IMR-90 (cell line): Measurements from ENCODE around the gene CLCN6. TPM values are rescaled to one million over a fixed set of nuclear protein-coding genes. Genes with fewer than 3 reads are reported as not detected.

Experiments used
- ATAC-seq: fragments of 200-7000 bp; cut with Tn5 transposase; 2 replicates; pipeline ENCODE4 v1.9.1; 2020; ENCODE audit warnings: low read depth, mild to moderate bottlenecking, moderate library complexity
- BruUV-seq: library from RNA; stranded (reverse); fragments of 400-500 nt; replicated peaks from 2 replicates; lab custom pipeline; 2021; lab: Mats Ljungman, UMichigan
- CTCF ChIA-PET: fragments of 300-600 bp; formaldehyde crosslinking; extraction: SDS; loops from one replicate; lab custom pipeline; 2021; ENCODE audit warnings: antibody characterized with exemption; lab: Yijun Ruan, JAX
- POLR2A ChIA-PET: fragments of 300-600 bp; sonication (Branson Sonifier 250); formaldehyde crosslinking; loops from one replicate; lab custom pipeline; 2022; ENCODE audit warnings: antibody characterized with exemption; ENCODE audit not compliant: unreplicated experiment; lab: Charles Lee
- DNase-seq: peaks from one replicate; pipeline ENCODE4 v3.0.0; 2013
- H2AFZ ChIP-seq: replicated peaks from 2 replicates; pipeline ENCODE3; 2013; ENCODE audit warnings: low read length, mild to moderate bottlenecking; ENCODE audit not compliant: poor library complexity
- H2AK5ac ChIP-seq: 2 replicates; pipeline ENCODE4 v1.6.1; 2013; ENCODE audit warnings: low read depth, low read length, inconsistent platforms
- H2AK9ac ChIP-seq: replicated peaks from 2 replicates; pipeline ENCODE3; 2013; ENCODE audit warnings: mild to moderate bottlenecking, low read depth, low read length, moderate library complexity; ENCODE audit not compliant: poor library complexity
- H2BK120ac ChIP-seq: 2 replicates; pipeline ENCODE4 v1.6.1; 2013; ENCODE audit warnings: low read depth, low read length, inconsistent platforms
- H2BK15ac ChIP-seq: 3 replicates; pipeline ENCODE4 v1.6.1; 2013; ENCODE audit warnings: low read depth, low read length, inconsistent platforms
- H2BK20ac ChIP-seq: 2 replicates; pipeline ENCODE4 v1.6.1; 2013; ENCODE audit warnings: low read depth, mild to moderate bottlenecking, inconsistent platforms, low read length, moderate library complexity
- H2BK5ac ChIP-seq: 2 replicates; pipeline ENCODE4 v1.6.1; 2013; ENCODE audit warnings: mild to moderate bottlenecking, low read depth, low read length, inconsistent platforms; ENCODE audit not compliant: poor library complexity, severe bottlenecking
- H3K14ac ChIP-seq: replicated peaks from 2 replicates; pipeline ENCODE4 v1.6.1; 2013; ENCODE audit warnings: low read depth, low read length, inconsistent platforms
- H3K18ac ChIP-seq: 2 replicates; pipeline ENCODE4 v1.6.1; 2013; ENCODE audit warnings: low read depth, low read length, control low read depth
- H3K23ac ChIP-seq: 2 replicates; pipeline ENCODE4 v1.6.1; 2013; ENCODE audit warnings: low read depth, low read length, inconsistent platforms
- H3K27ac ChIP-seq: 2 replicates; pipeline ENCODE4 v1.5.1; 2013; ENCODE audit warnings: mild to moderate bottlenecking, control low read depth, low read length; ENCODE audit not compliant: insufficient read depth
- H3K27me3 ChIP-seq: 2 replicates; pipeline ENCODE4 v1.6.1; 2013; ENCODE audit warnings: low read length; ENCODE audit not compliant: control insufficient read depth, insufficient read depth
- H3K36me3 ChIP-seq: 2 replicates; pipeline ENCODE4 v1.6.1; 2013; ENCODE audit warnings: low read length, mixed read lengths; ENCODE audit not compliant: control insufficient read depth, insufficient read depth
- H3K4ac ChIP-seq: 2 replicates; pipeline ENCODE4 v1.6.1; 2013; ENCODE audit warnings: low read depth, low read length, inconsistent platforms
- H3K4me1 ChIP-seq: 2 replicates; pipeline ENCODE4 v1.6.1; 2013; ENCODE audit warnings: low read length, mixed read lengths; ENCODE audit not compliant: control insufficient read depth, insufficient read depth
- H3K4me2 ChIP-seq: 2 replicates; pipeline ENCODE4 v1.6.1; 2013; ENCODE audit warnings: low read depth, mild to moderate bottlenecking, control low read depth, low read length, moderate library complexity
- H3K4me3 ChIP-seq: 2 replicates; pipeline ENCODE4 v1.5.1; 2013; ENCODE audit warnings: low read depth, mild to moderate bottlenecking, control low read depth, low read length, moderate library complexity; ENCODE audit not compliant: insufficient read depth
- H3K56ac ChIP-seq: 2 replicates; pipeline ENCODE4 v1.6.1; 2013; ENCODE audit warnings: low read length, inconsistent platforms; ENCODE audit not compliant: insufficient read depth; ENCODE audit errors: extremely low read depth
- H3K79me1 ChIP-seq, 2 experiments: 2 replicates each; pipeline ENCODE4 v1.6.1; 2013; ENCODE audit warnings: low read length in 2 of 2, inconsistent platforms in 1 of 2, low read depth in 1 of 2
- H3K9ac ChIP-seq: 2 replicates; pipeline ENCODE4 v1.6.1; 2013; ENCODE audit warnings: low read depth, low read length, control low read depth
- H3K9me1 ChIP-seq: 2 replicates; pipeline ENCODE4 v1.6.1; 2013; ENCODE audit warnings: low read length, inconsistent platforms; ENCODE audit not compliant: insufficient read depth
- H3K9me3 ChIP-seq: 2 replicates; pipeline ENCODE4 v1.6.1; 2013; ENCODE audit warnings: low read length; ENCODE audit not compliant: control insufficient read depth, insufficient read depth
- H4K20me1 ChIP-seq: 2 replicates; pipeline ENCODE4 v1.6.1; 2013; ENCODE audit warnings: low read length, inconsistent platforms; ENCODE audit not compliant: insufficient read depth
- H4K5ac ChIP-seq: 2 replicates; pipeline ENCODE4 v1.6.1; 2013; ENCODE audit warnings: mild to moderate bottlenecking, low read depth, low read length, control low read depth
- H4K8ac ChIP-seq, 2 experiments: 2 replicates each; pipeline ENCODE4 v1.6.1; 2013; ENCODE audit warnings: low read depth in 2 of 2, low read length in 2 of 2, control low read depth in 1 of 2, inconsistent platforms in 1 of 2
- H4K91ac ChIP-seq: 2 replicates; pipeline ENCODE4 v1.6.1; 2013; ENCODE audit warnings: low read depth, low read length, inconsistent platforms; ENCODE audit not compliant: insufficient read depth
- BHLHE40 ChIP-seq: fragments of 150-350 bp; IDR thresholded peaks from 2 replicates; pipeline ENCODE4 v1.6.1; 2016; ENCODE audit warnings: mild to moderate bottlenecking, low read depth, low read length
- CEBPB ChIP-seq: IDR thresholded peaks from 2 replicates; pipeline ENCODE4 v1.6.1; 2012; ENCODE audit warnings: low read depth, low read length, improper control_type of control experiment
- CHD1 ChIP-seq: IDR thresholded peaks from 2 replicates; pipeline ENCODE4 v1.6.1; 2012; ENCODE audit warnings: low read depth, low read length, improper control_type of control experiment
- CTCF ChIP-seq: conservative IDR thresholded peaks from 2 replicates; pipeline ENCODE4 v1.5.1; 2012; ENCODE audit warnings: mild to moderate bottlenecking, low read depth, low read length, improper control_type of control experiment
- ELK1 ChIP-seq: fragments of 150-350 bp; IDR thresholded peaks from 2 replicates; pipeline ENCODE4 v1.6.1; 2016; ENCODE audit warnings: low read depth, mild to moderate bottlenecking, low read length, moderate library complexity, borderline replicate concordance
- FOS ChIP-seq: fragments of 150-350 bp; IDR thresholded peaks from 2 replicates; pipeline ENCODE4 v1.6.1; 2016; ENCODE audit warnings: low read depth, low read length
- MAFK ChIP-seq: IDR thresholded peaks from 2 replicates; pipeline ENCODE4 v1.6.1; 2012; ENCODE audit warnings: low read depth, low read length, improper control_type of control experiment
- MAZ ChIP-seq: IDR thresholded peaks from 2 replicates; pipeline ENCODE4 v1.6.1; 2012; ENCODE audit warnings: low read depth, mild to moderate bottlenecking, low read length, improper control_type of control experiment, moderate library complexity, borderline replicate concordance
- MXI1 ChIP-seq: IDR thresholded peaks from 2 replicates; pipeline ENCODE4 v1.6.1; 2012; ENCODE audit warnings: low read depth, mild to moderate bottlenecking, low read length, moderate library complexity, borderline replicate concordance
- NFE2L2 ChIP-seq: fragments of 150-350 bp; IDR thresholded peaks from 2 replicates; pipeline ENCODE4 v1.6.1; 2016; ENCODE audit warnings: low read depth, mild to moderate bottlenecking, low read length
- POLR2A ChIP-seq: IDR thresholded peaks from 2 replicates; pipeline ENCODE4 v1.6.1; 2012; ENCODE audit warnings: mild to moderate bottlenecking, low read depth, low read length
- RAD21 ChIP-seq: IDR thresholded peaks from 2 replicates; pipeline ENCODE4 v1.6.1; 2012; ENCODE audit warnings: low read length, improper control_type of control experiment
- RCOR1 ChIP-seq: IDR thresholded peaks from 2 replicates; pipeline ENCODE4 v1.6.1; 2012; ENCODE audit warnings: mild to moderate bottlenecking, low read length, improper control_type of control experiment; ENCODE audit not compliant: insufficient replicate concordance
- RFX5 ChIP-seq: IDR thresholded peaks from 2 replicates; pipeline ENCODE4 v1.8.0; 2012; ENCODE audit warnings: low read depth, mild to moderate bottlenecking, low read length, moderate library complexity
- SMC3 ChIP-seq: fragments of 150-350 bp; IDR thresholded peaks from 2 replicates; pipeline ENCODE4 v1.6.1; 2016; ENCODE audit warnings: low read depth, mild to moderate bottlenecking, antibody characterized with exemption, low read length, moderate library complexity
- USF2 ChIP-seq: fragments of 150-350 bp; IDR thresholded peaks from 2 replicates; pipeline ENCODE4 v1.6.1; 2017; ENCODE audit warnings: mild to moderate bottlenecking, antibody characterized with exemption, low read length, low read depth
- WGBS, 2 experiments: methylation state at CpG; one replicate each; pipeline versions ENCODE4 v1.1.5 to v1.1.7; 2013; ENCODE audit warnings: missing lambda C conversion rate in 2 of 2; ENCODE audit not compliant: insufficient read length in 1 of 2; ENCODE audit errors: extremely low coverage in 2 of 2; 5-methylcytosine and 5-hydroxymethylcytosine counted together
- dilution Hi-C: fragments of 300-500 bp; cut with HindIII; formaldehyde crosslinking; loops from one replicate; pipeline ENCODE4 v1.14.3; 2018; ENCODE audit warnings: low sequenced_read_pairs; ENCODE audit not compliant: unreplicated experiment
- in situ Hi-C: fragments of 300-500 bp; cut with MboI; formaldehyde crosslinking; loops from 3 replicates; pipeline ENCODE4 v1.14.3; 2019; ENCODE audit warnings: low sequenced_read_pairs, inconsistent platforms, mixed read lengths
- intact Hi-C: fragments of 100-400 bp; cut with micrococcal nuclease; formaldehyde crosslinking; loops from 2 replicates; pipeline ENCODE4 v1.10.0; 2022
- polyA plus RNA-seq, 3 experiments: library from polyadenylated mRNA; depleted of rRNA; stranded (reverse); fragments of >200 nt; gene quantifications; 2 replicates each; pipeline ENCODE4 v1.2.3, GENCODE V29; 2012; ENCODE audit warnings: low replicate concordance in 1 of 3
- total RNA-seq: library from RNA; depleted of rRNA; stranded (reverse); fragments of >200 nt; gene quantifications from 2 replicates; pipeline ENCODE4 v1.2.3, GENCODE V29; 2012

The CLCN6 gene
- total and polyA plus RNA-seq, 2 of the 4 experiments (the other 2 are of a cell fraction), result 4.1 to 10.6 TPM

GRCh38 chr1:11874624-11875023 is 68.6 kb downstream of the CLCN6 start:
- TF ChIP-seq MAFK, result no peak
- TF ChIP-seq CTCF, result no peak
- no peak for TF ChIP-seq BHLHE40
- no peak for TF ChIP-seq USF2
- TF ChIP-seq ELK1, result no peak
- TF ChIP-seq POLR2A, result no peak
- no peak for TF ChIP-seq CHD1
- no peak for TF ChIP-seq SMC3
- no peak for TF ChIP-seq RCOR1
- TF ChIP-seq CEBPB, result no peak
- TF ChIP-seq FOS, result no peak
- no peak for TF ChIP-seq RFX5
- no peak for TF ChIP-seq MXI1
- no peak for TF ChIP-seq RAD21
- TF ChIP-seq MAZ, result no peak
- TF ChIP-seq NFE2L2, result no peak
- Histone ChIP-seq H2AFZ (no peak overlapping the region), H3K79me1 (no peaks in the 10 kb centered on the region), H2BK15ac (no peak overlapping the region), H2BK20ac (no peak overlapping the region), H3K9ac (no peak overlapping the region), H4K91ac (no peak overlapping the region), H2AK5ac (no peak overlapping the region), H2BK5ac (no peak overlapping the region), H3K4ac (no peak overlapping the region), H3K4me3 (no peak overlapping the region), H3K27me3 (peaks cover 64% of the 10 kb centered on the region), H3K9me1 (no peaks in the 10 kb centered on the region), H4K8ac (no peak overlapping the region), H3K56ac (no peak overlapping the region), H4K5ac (no peak overlapping the region), H4K20me1 (no peaks in the 10 kb centered on the region), H3K18ac (no peak overlapping the region), H2BK120ac (no peak overlapping the region), H3K14ac (no peak overlapping the region), H3K4me2 (no peak overlapping the region), H3K23ac (no peak overlapping the region), H3K4me1 (no peaks in the 10 kb centered on the region), H3K36me3 (no peaks in the 10 kb centered on the region), H3K27ac (no peak overlapping the region), H3K9me3 (no peaks in the 10 kb centered on the region), H2AK9ac (no peak overlapping the region)
- POLR2A ChIA-PET, result no interaction called here
- intact Hi-C loops (no loop called here), in situ Hi-C loops (no loop called here), dilution Hi-C loops (no loop called here)
- DNase-seq (no peak), ATAC-seq (no peak)
- BruUV-seq, result no TSS peak
- CTCF ChIA-PET, result no interaction called here
- 33% methylated on average over 1 of the region's 6 CpGs; no CpG with 5 or more reads in 1 of the 2 experiments for WGBS, 2 experiments
